Astrocyte (in vitro differentiated cells and primary cell): ENCODE data around the gene SH2D4B. TPM values are rescaled to one million over a fixed set of nuclear protein-coding genes. Genes with fewer than 3 reads are reported as not detected.

Experiments
- DNase-seq: peaks from one replicate; pipeline ENCODE4 v3.0.0-alpha.2; 2010; ENCODE audit warnings: low read depth
- FAIRE-seq: peaks from 2 replicates; lab custom pipeline; 2011; peaks lifted over from hg19 to GRCh38; lab: Jason Lieb, UNC
- H2AFZ ChIP-seq: 2 replicates; pipeline ENCODE4 v1.6.0; 2012; ENCODE audit warnings: low read depth, low read length, inconsistent platforms
- H3K27ac ChIP-seq: 2 replicates; pipeline ENCODE4 v1.5.1; 2011; ENCODE audit warnings: low read depth, low read length, inconsistent platforms
- H3K27me3 ChIP-seq: 2 replicates; pipeline ENCODE4 v1.6.0; 2011; ENCODE audit warnings: low read length, inconsistent platforms; ENCODE audit not compliant: insufficient read depth
- H3K36me3 ChIP-seq: 2 replicates; pipeline ENCODE4 v1.5.1; 2011; ENCODE audit warnings: low read length, inconsistent platforms; ENCODE audit not compliant: insufficient read depth
- H3K4me1 ChIP-seq: 2 replicates; pipeline ENCODE4 v1.5.1; 2011; ENCODE audit warnings: low read length, inconsistent platforms; ENCODE audit not compliant: insufficient read depth
- H3K4me2 ChIP-seq: 2 replicates; pipeline ENCODE4 v1.6.0; 2012; ENCODE audit warnings: low read length, inconsistent platforms
- H3K4me3 ChIP-seq: 2 replicates; pipeline ENCODE4 v1.5.1; 2011; ENCODE audit warnings: low read depth, mild to moderate bottlenecking, low read length, inconsistent platforms; ENCODE audit not compliant: insufficient read depth
- H3K79me2 ChIP-seq: 2 replicates; pipeline ENCODE4 v1.6.0; 2012; ENCODE audit warnings: mild to moderate bottlenecking, low read length, inconsistent platforms; ENCODE audit not compliant: insufficient read depth
- H3K9ac ChIP-seq: 2 replicates; pipeline ENCODE4 v1.6.0; 2012; ENCODE audit warnings: mild to moderate bottlenecking, low read length, inconsistent platforms
- H3K9me3 ChIP-seq: 2 replicates; pipeline ENCODE4 v1.5.1; 2012; ENCODE audit warnings: low read depth, mild to moderate bottlenecking, low read length, inconsistent platforms; ENCODE audit not compliant: insufficient read depth
- H4K20me1 ChIP-seq: 2 replicates; pipeline ENCODE4 v1.6.0; 2012; ENCODE audit warnings: low read length, inconsistent platforms; ENCODE audit not compliant: insufficient read depth
- H3K27ac Mint-ChIP-seq: one replicate; pipeline ENCODE4 v1.8.0; 2021; ENCODE audit warnings: mild to moderate bottlenecking, mixed read lengths; ENCODE audit not compliant: unreplicated experiment
- H3K27me3 Mint-ChIP-seq: one replicate; pipeline ENCODE4 v1.8.0; 2021; ENCODE audit warnings: low read depth, mixed read lengths; ENCODE audit not compliant: unreplicated experiment
- H3K36me3 Mint-ChIP-seq: one replicate; pipeline ENCODE4 v1.8.0; 2021; ENCODE audit warnings: low read depth, mixed read lengths; ENCODE audit not compliant: unreplicated experiment
- H3K4me1 Mint-ChIP-seq: one replicate; pipeline ENCODE4 v1.8.0; 2021; ENCODE audit warnings: low read depth, mixed read lengths; ENCODE audit not compliant: unreplicated experiment
- H3K4me3 Mint-ChIP-seq: one replicate; pipeline ENCODE4 v1.8.0; 2021; ENCODE audit warnings: mild to moderate bottlenecking, moderate library complexity, mixed read lengths; ENCODE audit not compliant: unreplicated experiment
- H3K9me3 Mint-ChIP-seq: one replicate; pipeline ENCODE4 v1.8.0; 2021; ENCODE audit warnings: mild to moderate bottlenecking, mixed read lengths; ENCODE audit not compliant: unreplicated experiment
- CTCF ChIP-seq: IDR thresholded peaks from 2 replicates; pipeline ENCODE4 v1.5.1; 2011; ENCODE audit warnings: low read depth, mild to moderate bottlenecking, inconsistent platforms, low read length, moderate library complexity; ENCODE audit not compliant: insufficient read depth
- EZH2 ChIP-seq: IDR thresholded peaks from 2 replicates; pipeline ENCODE4 v1.6.1; 2012; ENCODE audit warnings: mild to moderate bottlenecking, low read length, inconsistent platforms; ENCODE audit not compliant: insufficient read depth
- total RNA-seq: library from RNA; stranded (reverse); gene quantifications from 2 replicates; pipeline ENCODE4 v1.2.1, GENCODE V29; 2021

The SH2D4B gene
- total RNA-seq, 1 donor from 2014 or later = 0.07 TPM

DNA sequence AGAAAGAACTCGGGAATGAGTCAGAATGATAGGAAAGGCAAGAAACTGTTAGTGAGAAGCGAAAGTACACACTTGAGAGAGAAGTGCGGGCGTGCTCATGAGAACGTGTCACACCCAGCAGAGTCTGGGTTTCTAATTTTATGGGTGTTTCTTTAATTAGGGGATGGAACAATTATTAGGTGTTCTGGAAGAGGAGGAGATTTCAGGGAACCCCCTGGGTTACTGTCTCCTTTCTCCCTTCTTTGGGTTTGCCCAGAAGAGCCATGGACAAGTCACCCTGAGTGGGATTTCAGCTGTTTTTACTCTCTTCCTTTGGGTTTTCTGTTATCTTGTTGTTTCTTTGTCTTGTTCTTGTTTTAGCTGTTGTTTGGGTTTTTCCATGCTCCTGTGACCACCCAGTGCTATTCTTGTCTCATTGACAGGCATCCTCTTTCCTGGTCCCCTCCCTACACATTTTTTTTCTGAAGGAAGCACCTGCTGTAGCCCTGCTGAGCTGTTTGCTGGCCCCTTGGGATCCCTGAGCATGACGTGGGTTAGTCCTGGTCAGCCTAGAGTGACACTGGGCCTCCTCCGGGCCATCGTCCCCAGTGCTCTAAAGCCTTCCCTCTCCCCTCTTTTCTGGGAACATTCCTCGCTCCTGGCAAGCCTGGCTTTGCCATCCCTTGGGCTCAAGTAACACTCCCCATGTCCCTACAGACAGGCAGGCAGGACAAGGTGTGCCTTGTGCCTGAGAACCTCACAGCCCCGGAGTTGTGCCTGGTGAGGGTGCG, 3.5 kb downstream of the SH2D4B start:
- H3K4me1 Mint-ChIP-seq = peaks cover 15% of the 10 kb centered on the region

GRCh38 chr10:80542053-80542452, 4.4 kb downstream of the SH2D4B start:
- DNase-seq (peak; percentile 25), FAIRE-seq (no peak)
- Mint-ChIP-seq H3K27me3 (peaks cover 26% of the 10 kb centered on the region), H3K4me1 (peaks cover 15% of the 10 kb centered on the region), H3K9me3 (peaks cover 17% of the 10 kb centered on the region), H3K4me3 (no peak overlapping the region), H3K36me3 (peaks cover 4% of the 10 kb centered on the region), H3K27ac (no peak overlapping the region)
- no peaks in the 10 kb centered on the region for H3K27me3 ChIP-seq
- H2AFZ ChIP-seq = no peak overlapping the region
- no peak overlapping the region for H3K9ac ChIP-seq
- H3K36me3 ChIP-seq = no peaks in the 10 kb centered on the region
- peaks cover 7% of the 10 kb centered on the region for H3K4me1 ChIP-seq
- H3K9me3 ChIP-seq = no peaks in the 10 kb centered on the region
- H3K27ac ChIP-seq = no peak overlapping the region
- TF ChIP-seq CTCF = no peak
- no peak for TF ChIP-seq EZH2
- H4K20me1 ChIP-seq = no peaks in the 10 kb centered on the region
- no peaks in the 10 kb centered on the region for H3K79me2 ChIP-seq
- no peak overlapping the region for H3K4me2 ChIP-seq
- no peak overlapping the region for H3K4me3 ChIP-seq

More for the DNA sequence above, 3.5 kb downstream of the SH2D4B start:
- H3K27me3 ChIP-seq = no peaks in the 10 kb centered on the region
- no peak overlapping the region for H3K4me2 ChIP-seq
- no peak overlapping the region for H3K27ac Mint-ChIP-seq
- no peak overlapping the region for H3K9ac ChIP-seq
- peak overlapping the region; percentile 34 for H3K4me3 Mint-ChIP-seq
- H2AFZ ChIP-seq = no peak overlapping the region
- no peak for DNase-seq
- H3K79me2 ChIP-seq = no peaks in the 10 kb centered on the region
- H3K36me3 Mint-ChIP-seq = peaks cover 4% of the 10 kb centered on the region
- FAIRE-seq = no peak
- peaks cover 7% of the 10 kb centered on the region for H3K4me1 ChIP-seq
- H3K27me3 Mint-ChIP-seq = peaks cover 22% of the 10 kb centered on the region
- no peaks in the 10 kb centered on the region for H4K20me1 ChIP-seq
- no peak overlapping the region for H3K4me3 ChIP-seq
- H3K9me3 Mint-ChIP-seq = peaks cover 16% of the 10 kb centered on the region
- no peak for TF ChIP-seq CTCF
- TF ChIP-seq EZH2 = no peak
- no peaks in the 10 kb centered on the region for H3K9me3 ChIP-seq
- no peaks in the 10 kb centered on the region for H3K36me3 ChIP-seq
- no peak overlapping the region for H3K27ac ChIP-seq
